ENCODE results near the gene SLA2.

SLA2 gene

DNA sequence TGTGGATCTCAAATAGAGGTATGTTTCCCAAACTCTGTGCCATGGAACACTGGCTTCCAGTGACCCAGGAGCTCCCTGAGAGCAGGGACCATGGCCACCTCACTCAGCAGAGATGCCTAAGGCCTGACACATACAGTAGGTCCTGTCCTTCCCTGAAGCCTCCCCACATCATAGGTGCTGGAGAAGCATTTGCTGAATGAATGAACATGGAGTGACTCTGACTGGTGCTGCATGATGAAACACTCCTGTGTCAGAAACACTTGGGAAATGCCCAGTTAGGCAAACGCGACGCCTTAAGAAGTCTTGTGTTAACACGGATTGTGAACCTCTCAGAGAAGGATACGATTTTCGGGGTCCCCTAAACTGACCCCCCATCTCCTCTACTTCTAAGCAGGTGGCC is 14.3 kb downstream of the SLA2 start:
- H3K27ac ChIP-seq, result no peak overlapping the region
- no peak for DNase-seq (ENCODE audit: low spot score)
- TF ChIP-seq CTCF (conservative IDR thresholded peaks at IDR 0.05; ENCODE audit: low read depth), result no peak
- CTCF ChIA-PET, result interaction anchor here (0.6 kb wide), 2 partner anchors 159 to 628 kb away, joined by 3 to 4 read pairs; no protein-coding TSS in a partner anchor
- POLR2A ChIA-PET (ENCODE audit: low non-redundant PET), result interaction anchor here (0.9 kb wide), 1 partner anchor 115 kb away, joined by 4 read pairs; no protein-coding TSS in a partner anchor

DNA sequence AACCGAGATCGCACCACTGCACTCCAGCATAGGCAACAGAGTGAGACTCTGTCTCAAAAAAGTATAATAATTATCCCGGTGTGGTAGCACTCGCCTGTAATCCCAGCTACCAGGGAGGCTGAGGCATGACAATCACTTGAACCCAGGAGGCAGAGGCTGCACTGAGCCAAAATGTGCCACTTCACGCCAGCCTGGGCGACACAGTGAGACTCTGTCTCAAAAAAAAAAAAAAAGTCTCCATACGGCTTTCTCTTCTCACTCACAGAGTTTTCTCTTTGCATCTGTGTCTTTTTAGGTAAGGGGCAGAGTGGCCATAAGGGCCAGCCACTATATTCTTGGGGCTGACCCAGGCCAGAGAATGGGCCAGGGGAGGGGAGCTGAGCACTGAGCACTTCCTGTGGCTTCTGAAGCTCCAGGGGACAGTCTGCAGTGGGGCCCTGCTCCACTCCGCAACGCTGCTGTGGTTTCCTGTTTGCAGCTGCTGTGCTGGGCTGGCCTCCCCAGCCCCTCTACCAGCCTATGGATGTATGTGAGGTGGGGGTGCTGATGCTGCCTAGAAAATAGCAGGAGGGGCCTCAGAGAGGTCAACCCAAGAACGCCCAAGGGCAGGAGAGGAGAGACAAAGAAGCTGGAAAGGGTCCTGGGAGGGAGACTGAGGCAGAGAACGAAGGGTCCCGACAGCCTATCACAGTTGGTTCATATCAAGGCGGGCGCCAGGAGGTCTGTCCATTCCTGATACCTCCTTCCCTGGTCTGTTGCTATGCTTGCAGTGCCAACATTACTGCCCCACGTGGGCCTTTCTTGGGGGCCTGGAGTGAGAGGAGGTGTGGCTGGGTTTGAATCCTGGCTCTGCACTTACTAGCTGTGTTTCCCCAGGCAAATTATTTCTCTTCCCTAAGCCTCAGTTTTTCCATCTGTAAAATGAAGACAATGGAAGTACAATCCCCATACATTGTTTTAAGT is 16.0 kb downstream of the SLA2 start:
- no peak for TF ChIP-seq CTCF (conservative IDR thresholded peaks at IDR 0.05; ENCODE audit: low read depth)
- no peak for DNase-seq (ENCODE audit: low spot score)
- ChIA-PET CTCF (interaction anchor here (0.6 kb wide), 2 partner anchors 14 to 707 kb away, joined by 4 read pairs; no protein-coding TSS in a partner anchor), POLR2A (ENCODE audit: low non-redundant PET) (no interaction called here)
- no peak overlapping the region for H3K27ac ChIP-seq

GRCh38 chr20:36628076-36628475 is 17.9 kb downstream of the SLA2 start:
- DNase-seq (ENCODE audit: low spot score), result no peak
- ChIA-PET POLR2A (ENCODE audit: low non-redundant PET) (no interaction called here), CTCF (interaction anchor here (0.6 to 1.0 kb wide), 3 partner anchors 15 to 24 kb away, joined by 3 to 4 read pairs (median 3); no protein-coding TSS in a partner anchor)
- H3K27ac ChIP-seq, result no peak overlapping the region
- TF ChIP-seq CTCF (conservative IDR thresholded peaks at IDR 0.05; ENCODE audit: low read depth), result no peak

GRCh38 chr20:36624944-36625324 is 21.1 kb downstream of the SLA2 start:
- CTCF ChIA-PET, result interaction anchor here (0.7 kb wide), 1 partner anchor 66 kb away, joined by 7 read pairs; no protein-coding TSS in a partner anchor
- H3K27ac ChIP-seq, result no peak overlapping the region
- DNase-seq (ENCODE audit: low spot score), result no peak
- POLR2A ChIA-PET (ENCODE audit: low non-redundant PET), result interaction anchor here (0.6 kb wide), 1 partner anchor 40 kb away, joined by 3 read pairs; no protein-coding TSS in a partner anchor
- no peak for TF ChIP-seq CTCF (conservative IDR thresholded peaks at IDR 0.05; ENCODE audit: low read depth)

DNA sequence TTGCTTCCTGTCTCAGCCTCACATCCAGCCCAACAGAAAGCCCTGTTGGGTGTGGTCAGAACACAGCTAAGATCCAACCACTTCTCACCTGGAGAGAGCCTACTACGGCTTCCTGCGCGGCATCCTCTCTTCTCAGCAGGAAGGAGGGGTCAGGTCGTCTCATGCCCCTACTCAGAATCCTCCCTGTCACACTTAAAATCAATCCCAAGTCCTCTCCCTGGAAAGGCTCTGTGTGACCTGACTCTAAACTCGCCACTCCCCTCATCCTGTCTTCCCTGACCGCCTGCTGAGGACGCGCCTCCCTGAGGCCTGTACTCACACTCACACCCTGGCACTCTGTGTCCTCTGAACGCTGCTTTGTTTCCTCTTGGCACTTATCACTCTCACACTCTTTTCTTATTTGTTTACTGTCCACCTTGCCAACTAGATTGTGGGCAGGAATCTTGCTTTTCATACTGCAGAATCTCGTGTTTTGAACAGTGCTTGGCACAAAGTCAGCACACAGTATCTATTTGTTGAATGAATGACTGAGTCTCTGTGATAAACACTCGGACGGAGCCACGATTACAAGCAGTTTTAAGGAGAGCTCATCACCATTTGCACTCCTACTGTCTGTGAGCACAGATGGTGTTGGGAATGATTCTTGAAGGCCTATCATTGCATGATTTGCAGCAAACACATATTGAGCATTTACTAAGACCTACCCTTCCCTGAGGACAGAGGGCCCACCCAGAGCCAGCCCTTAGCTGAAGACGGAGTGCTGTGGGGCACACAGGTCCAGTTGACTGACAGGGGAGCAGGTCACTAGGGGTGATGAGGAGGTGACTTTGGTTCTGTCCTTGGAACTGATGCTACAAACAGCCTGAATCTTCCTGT is 21.7 kb downstream of the SLA2 start:
- H3K27ac ChIP-seq, result no peak overlapping the region
- DNase-seq (ENCODE audit: low spot score), result no peak
- TF ChIP-seq CTCF (conservative IDR thresholded peaks at IDR 0.05; ENCODE audit: low read depth), result no peak
- ChIA-PET POLR2A (ENCODE audit: low non-redundant PET) (interaction anchor here (0.6 kb wide), 1 partner anchor 39 kb away, joined by 3 read pairs; no protein-coding TSS in a partner anchor), CTCF (interaction anchor here (0.7 kb wide), 1 partner anchor 66 kb away, joined by 7 read pairs; no protein-coding TSS in a partner anchor)

- no peak for TF ChIP-seq CTCF (conservative IDR thresholded peaks at IDR 0.05; ENCODE audit: low read depth)
- no peak for DNase-seq (ENCODE audit: low spot score)
- H3K27ac ChIP-seq, result no peak overlapping the region
- POLR2A ChIA-PET (ENCODE audit: low non-redundant PET), result no interaction called here
- CTCF ChIA-PET, result interaction anchor here (0.6 kb wide), 1 partner anchor 11 kb away, joined by 3 read pairs; no protein-coding TSS in a partner anchor
These were observed 22.6 kb downstream of the SLA2 start for GRCh38 chr20:36623444-36623843.
